ENCODE data around the gene SLC26A5. TPM values are rescaled to one million over a fixed set of nuclear protein-coding genes. Genes with fewer than 3 reads are reported as not detected.

The SLC26A5 gene
- total RNA-seq, 6 donors from 2014 or later = 0.88 to 3.2 (median 1.5) TPM

DNA sequence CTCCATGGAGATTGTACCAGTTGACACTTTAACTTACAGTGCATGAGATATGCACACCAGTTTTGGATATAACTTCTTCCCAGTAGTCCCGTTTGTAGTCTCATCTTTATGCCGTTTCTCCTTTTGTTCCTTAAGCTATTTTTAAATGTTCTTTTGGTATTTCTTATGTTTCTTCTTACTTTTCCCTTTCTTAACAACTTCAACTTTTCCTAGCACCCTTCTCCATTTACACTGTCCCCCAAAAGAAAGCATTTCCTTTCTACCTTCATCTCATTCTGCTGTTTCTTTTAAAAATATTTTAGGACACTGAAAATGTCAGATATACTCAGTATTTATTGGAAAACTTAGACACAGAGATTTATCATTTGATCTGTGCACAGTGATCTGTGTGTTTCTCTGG lies 97.0 kb downstream of the SLC26A5 start:
- Histone ChIP-seq H3K36me3 (peaks cover 0 to 27% (median 4%) of the 10 kb centered on the region in 4 donors), H3K9me3 (no peaks in the 10 kb centered on the region), H3K4me3 (peak overlapping the region; percentile 16 to 81 (median 72)), H3K4me1 (peaks cover 29 to 51% (median 41%) of the 10 kb centered on the region in 4 donors), H3K27me3 (no peaks in the 10 kb centered on the region), H3K27ac (no peak overlapping the region)
- WGBS, 2 donors = 31 to 38% methylated on average over 2 of the region's 2 CpGs
- ATAC-seq (ENCODE audit: low FRiP score in 2 of 2) = no peak
- TF ChIP-seq, protein P1, sequence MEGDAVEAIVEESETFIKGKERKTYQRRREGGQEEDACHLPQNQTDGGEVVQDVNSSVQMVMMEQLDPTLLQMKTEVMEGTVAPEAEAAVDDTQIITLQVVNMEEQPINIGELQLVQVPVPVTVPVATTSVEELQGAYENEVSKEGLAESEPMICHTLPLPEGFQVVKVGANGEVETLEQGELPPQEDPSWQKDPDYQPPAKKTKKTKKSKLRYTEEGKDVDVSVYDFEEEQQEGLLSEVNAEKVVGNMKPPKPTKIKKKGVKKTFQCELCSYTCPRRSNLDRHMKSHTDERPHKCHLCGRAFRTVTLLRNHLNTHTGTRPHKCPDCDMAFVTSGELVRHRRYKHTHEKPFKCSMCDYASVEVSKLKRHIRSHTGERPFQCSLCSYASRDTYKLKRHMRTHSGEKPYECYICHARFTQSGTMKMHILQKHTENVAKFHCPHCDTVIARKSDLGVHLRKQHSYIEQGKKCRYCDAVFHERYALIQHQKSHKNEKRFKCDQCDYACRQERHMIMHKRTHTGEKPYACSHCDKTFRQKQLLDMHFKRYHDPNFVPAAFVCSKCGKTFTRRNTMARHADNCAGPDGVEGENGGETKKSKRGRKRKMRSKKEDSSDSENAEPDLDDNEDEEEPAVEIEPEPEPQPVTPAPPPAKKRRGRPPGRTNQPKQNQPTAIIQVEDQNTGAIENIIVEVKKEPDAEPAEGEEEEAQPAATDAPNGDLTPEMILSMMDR (IDR thresholded peaks at IDR 0.05) = no peak
- TF ChIP-seq EP300 (IDR thresholded peaks at IDR 0.05) (no peak), POLR2A (IDR thresholded peaks at IDR 0.05) (no peak), POLR2AphosphoS5 (IDR thresholded peaks at IDR 0.05) (no peak)
- no peak for DNase-seq

DNA sequence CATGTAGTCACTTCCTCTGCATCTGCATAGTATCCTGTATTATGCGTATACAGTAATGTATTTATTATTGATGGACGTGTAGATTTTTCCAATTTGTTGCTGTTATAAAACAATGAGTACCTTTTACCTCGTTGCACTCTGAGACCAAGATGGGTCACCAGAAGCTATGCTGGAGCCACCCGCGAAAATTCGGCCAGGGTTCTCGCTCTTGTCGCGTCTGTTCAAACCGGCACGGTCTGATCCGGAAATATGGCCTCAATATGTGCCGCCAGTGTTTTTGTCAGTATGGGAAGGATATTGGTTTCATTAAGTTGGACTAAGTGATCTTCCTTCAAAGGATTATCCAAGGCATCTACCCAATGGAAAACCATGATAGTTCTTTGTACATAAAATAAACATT lies 97.6 kb downstream of the SLC26A5 start:
- 9 to 21% methylated on average over 13 of the region's 13 CpGs for WGBS, 2 donors
- H3K9me3 ChIP-seq = no peaks in the 10 kb centered on the region
- peak overlapping the region; percentile 46 to 81 (median 72) for H3K4me3 ChIP-seq
- peaks cover 0 to 22% (median 3%) of the 10 kb centered on the region in 4 donors for H3K36me3 ChIP-seq
- TF ChIP-seq POLR2A (IDR thresholded peaks at IDR 0.05) = no peak
- no peak for TF ChIP-seq POLR2AphosphoS5 (IDR thresholded peaks at IDR 0.05)
- TF ChIP-seq, protein P1 (IDR thresholded peaks at IDR 0.05) = no peak
- H3K27ac ChIP-seq = peak overlapping the region in 1 of 4 donors; percentile 92
- DNase-seq (no peak), ATAC-seq (ENCODE audit: low FRiP score in 2 of 2) (no peak)
- H3K27me3 ChIP-seq = no peaks in the 10 kb centered on the region
- peaks cover 34 to 55% (median 46%) of the 10 kb centered on the region in 4 donors for H3K4me1 ChIP-seq

DNA sequence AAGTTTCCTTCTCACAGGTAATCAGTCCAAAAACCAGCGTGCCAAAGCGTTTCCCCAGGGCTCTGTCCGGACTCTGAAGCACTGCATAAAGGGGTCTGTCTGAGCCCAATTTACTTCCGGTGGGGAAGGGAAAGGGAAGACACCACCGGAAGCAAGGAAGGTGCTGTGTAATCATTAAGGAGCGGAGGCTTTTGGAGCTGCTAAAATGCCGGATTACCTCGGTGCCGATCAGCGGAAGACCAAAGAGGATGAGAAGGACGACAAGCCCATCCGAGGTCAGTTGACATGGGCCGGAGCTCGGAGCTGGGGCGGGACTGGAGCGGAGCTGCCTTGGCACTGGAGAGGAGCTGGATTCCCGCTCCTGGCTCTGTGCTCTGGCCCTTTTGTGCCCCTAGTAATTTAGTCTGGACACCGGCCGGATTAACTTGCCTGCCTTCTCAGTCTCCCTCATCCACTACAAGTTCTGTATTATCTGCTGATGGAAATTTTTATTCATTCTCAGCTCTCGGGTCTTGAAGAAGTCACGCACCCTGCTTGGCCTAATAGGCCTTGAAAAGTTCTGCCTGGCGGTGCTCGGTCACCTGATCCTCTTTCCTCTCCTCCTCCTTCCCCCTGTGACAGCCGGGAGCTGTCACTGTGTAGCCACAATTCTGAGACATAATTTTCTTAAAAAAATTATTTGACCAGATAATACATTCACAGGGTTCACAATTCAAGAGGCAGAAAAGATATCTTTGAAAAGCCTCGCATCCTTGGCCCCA lies 98.3 kb downstream of the SLC26A5 start, which contains the start of gene PSMC2:
PSMC2 (plus strand) TSS at position 137 of the 761 bp plus-strand sequence; CDS start at position 206, 69 bp downstream.
- peak within 1 kb of the TSS; percentile 46 to 81 (median 72) for H3K4me3 ChIP-seq
- H3K27me3 ChIP-seq = no peaks in the 10 kb centered on the region
- peaks cover 0 to 15% (median 0%) of the 10 kb centered on the region in 4 donors for H3K36me3 ChIP-seq
- peak within 1 kb of the TSS; percentile 84 to 92 (median 90) for H3K27ac ChIP-seq
- no peaks in the 10 kb centered on the region for H3K9me3 ChIP-seq
- TF ChIP-seq, protein P1 (IDR thresholded peaks at IDR 0.05) = no peak
- peak in 3 of 4 donors; percentile 43 to 64 (median 45) for TF ChIP-seq POLR2A (IDR thresholded peaks at IDR 0.05)
- peak; percentile 63 to 80 for TF ChIP-seq POLR2AphosphoS5 (IDR thresholded peaks at IDR 0.05)
- TF ChIP-seq EP300 (IDR thresholded peaks at IDR 0.05) = peak in 1 of 4 donors; percentile 2
- ATAC-seq (ENCODE audit: low FRiP score in 2 of 2) (peak; percentile 90 to 91), DNase-seq (peak; percentile 76 to 77)
- 0 to 1% methylated on average over 25 of the region's 25 CpGs for WGBS, 2 donors
- peaks cover 41 to 63% (median 53%) of the 10 kb centered on the region in 4 donors for H3K4me1 ChIP-seq

DNA sequence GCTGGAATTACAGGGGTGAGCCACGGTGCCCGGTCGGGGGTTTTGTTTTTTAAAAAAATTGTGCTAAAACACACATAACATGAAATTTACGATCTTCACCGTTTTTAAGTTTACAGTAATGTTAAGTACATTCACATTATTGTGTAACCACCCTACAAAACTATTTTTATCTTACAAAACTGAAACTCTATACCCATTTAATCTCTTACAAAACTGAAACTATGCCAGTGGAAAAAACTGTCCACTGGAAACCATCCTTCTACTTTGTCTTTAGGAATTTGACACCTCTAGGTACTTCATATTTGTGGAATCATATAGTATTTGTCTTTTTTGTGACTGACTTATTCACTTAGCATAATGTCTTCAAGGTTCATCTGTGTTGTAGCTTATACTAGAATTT lies 99.6 kb downstream of the SLC26A5 start:
- TF ChIP-seq POLR2AphosphoS5 (IDR thresholded peaks at IDR 0.05) (no peak), POLR2A (IDR thresholded peaks at IDR 0.05) (no peak), EP300 (IDR thresholded peaks at IDR 0.05) (no peak)
- TF ChIP-seq, protein P1 (IDR thresholded peaks at IDR 0.05) = no peak
- H3K36me3 ChIP-seq = peaks cover 0 to 15% (median 0%) of the 10 kb centered on the region in 4 donors
- no peaks in the 10 kb centered on the region for H3K9me3 ChIP-seq
- no peak overlapping the region for H3K27ac ChIP-seq
- no peak for ATAC-seq (ENCODE audit: low FRiP score in 2 of 2)
- WGBS, 2 donors = 89 to 90% methylated on average over 5 of the region's 5 CpGs
- DNase-seq = no peak
- no peak overlapping the region for H3K4me3 ChIP-seq
- H3K27me3 ChIP-seq = no peaks in the 10 kb centered on the region
- H3K4me1 ChIP-seq = peaks cover 48 to 75% (median 55%) of the 10 kb centered on the region in 4 donors

Measured in upper lobe of left lung (tissue), 6 donors.